Muscle of arm (tissue), 12 donors: ENCODE measurements around the gene ZFYVE28. TPM values are rescaled to one million over a fixed set of nuclear protein-coding genes. Genes with fewer than 3 reads are reported as not detected.
A peak's percentile ranks its signal among the peaks of the same experiment; 100 is the strongest.

Experiments used
- DNase-seq: peaks from one replicate; pipeline ENCODE4 v3.0.0-alpha.2; 2013
- polyA plus RNA-seq, 12 donors: library from polyadenylated mRNA; unstranded; fragments of 120-200 nt; gene quantifications; one replicate each; pipeline ENCODE4 v1.2.1, GENCODE V29; 2013; ENCODE audit not compliant: insufficient read length in 12 of 12

Gene ZFYVE28
- polyA plus RNA-seq, 12 donors, result 0.89 to 5.0 (median 2.1) TPM; not detected in 2

- DNase-seq, result no peak
Measured at GRCh38 chr4:2368746-2369437, 49.6 kb downstream of the ZFYVE28 start.

GRCh38 chr4:2367626-2368025 lies 50.8 kb downstream of the ZFYVE28 start:
- DNase-seq, result no peak

GRCh38 chr4:2366252-2367192 lies 51.9 kb downstream of the ZFYVE28 start:
- DNase-seq, result no peak

GRCh38 chr4:2365913-2366210 lies 52.6 kb downstream of the ZFYVE28 start:
- no peak for DNase-seq

- DNase-seq, result no peak
Measured at GRCh38 chr4:2365054-2365912, 53.2 kb downstream of the ZFYVE28 start.

GRCh38 chr4:2364654-2365053 lies 53.8 kb downstream of the ZFYVE28 start:
- DNase-seq, result peak; percentile 48

- DNase-seq, result no peak
Measured at GRCh38 chr4:2363951-2364653, 54.3 kb downstream of the ZFYVE28 start.

GRCh38 chr4:2363056-2363721 lies 55.3 kb downstream of the ZFYVE28 start:
- no peak for DNase-seq

GRCh38 chr4:2362266-2363055 lies 56.0 kb downstream of the ZFYVE28 start:
- DNase-seq, result no peak

GRCh38 chr4:2361366-2362265 lies 56.8 kb downstream of the ZFYVE28 start:
- no peak for DNase-seq

- DNase-seq, result no peak
Measured at GRCh38 chr4:2360396-2360730, 58.1 kb downstream of the ZFYVE28 start.

GRCh38 chr4:2359591-2360395 lies 58.7 kb downstream of the ZFYVE28 start:
- DNase-seq, result no peak

- DNase-seq, result no peak
Measured at GRCh38 chr4:2357821-2358745, 60.4 kb downstream of the ZFYVE28 start.

- DNase-seq, result no peak
Measured at GRCh38 chr4:2356123-2357069, 62.0 kb downstream of the ZFYVE28 start.

- no peak for DNase-seq
Measured at GRCh38 chr4:2354760-2355159, 63.7 kb downstream of the ZFYVE28 start.

GRCh38 chr4:2354118-2354517 lies 64.3 kb downstream of the ZFYVE28 start:
- DNase-seq, result no peak
